IMR-90 (cell line): Measurements from ENCODE around the gene CCSER1.

ENCODE experiments used
- BHLHE40 ChIP-seq: fragments of 150-350 bp; IDR thresholded peaks from 2 replicates; pipeline ENCODE4 v1.6.1; 2016; ENCODE audit warnings: mild to moderate bottlenecking, low read depth, low read length
- CTCF ChIP-seq: conservative IDR thresholded peaks from 2 replicates; pipeline ENCODE4 v1.5.1; 2012; ENCODE audit warnings: mild to moderate bottlenecking, low read depth, low read length, improper control_type of control experiment
- ELK1 ChIP-seq: fragments of 150-350 bp; IDR thresholded peaks from 2 replicates; pipeline ENCODE4 v1.6.1; 2016; ENCODE audit warnings: low read depth, mild to moderate bottlenecking, low read length, moderate library complexity, borderline replicate concordance

GRCh38 chr4:90121676-90122354 is 5.4 kb upstream of the CCSER1 start:
- no peak for TF ChIP-seq ELK1
- TF ChIP-seq CTCF: no peak
- no peak for TF ChIP-seq BHLHE40
